Small intestine (tissue), 7 donors: ENCODE results near the gene C1QTNF12. TPM values are rescaled to one million over a fixed set of nuclear protein-coding genes. Genes with fewer than 3 reads are reported as not detected.

Experiments
- DNase-seq, 2 donors: peaks; one replicate each; pipeline versions ENCODE4 v3.0.0 to v3.0.0-alpha.2; 2013
- FAIRE-seq: peaks from 2 replicates; lab custom pipeline; 2012; peaks lifted over from hg19 to GRCh38; lab: Jason Lieb, UNC
- H3K27ac ChIP-seq, 3 donors: one replicate each; pipeline ENCODE4 v1.5.1; 2013; ENCODE audit warnings: low read length in 2 of 3, mild to moderate bottlenecking in 2 of 3, control low read depth in 1 of 3, inconsistent platforms in 1 of 3, low read depth in 1 of 3, moderate library complexity in 1 of 3
- H3K27me3 ChIP-seq, 3 donors: one replicate each; pipeline ENCODE4 v1.6.1; 2013; ENCODE audit warnings: low read length in 3 of 3, inconsistent platforms in 1 of 3; ENCODE audit not compliant: control insufficient read depth in 3 of 3, insufficient read depth in 3 of 3
- H3K36me3 ChIP-seq, 3 donors: one replicate each; pipeline ENCODE4 v1.6.1; 2013; ENCODE audit warnings: low read length in 3 of 3, inconsistent platforms in 1 of 3, low read depth in 1 of 3, mild to moderate bottlenecking in 1 of 3, moderate library complexity in 1 of 3; ENCODE audit not compliant: control insufficient read depth in 3 of 3, insufficient read depth in 2 of 3
- H3K4me1 ChIP-seq, 3 donors: one replicate each; pipeline ENCODE4 v1.6.1; 2013; ENCODE audit warnings: low read length in 2 of 3, inconsistent platforms in 1 of 3, low read depth in 1 of 3, mild to moderate bottlenecking in 1 of 3, moderate library complexity in 1 of 3; ENCODE audit not compliant: control insufficient read depth in 3 of 3, insufficient read depth in 2 of 3
- H3K4me3 ChIP-seq, 3 donors: one replicate each; pipeline ENCODE4 v1.5.1; 2013; ENCODE audit warnings: low read length in 3 of 3, control low read depth in 1 of 3, inconsistent platforms in 1 of 3, low read depth in 1 of 3, mild to moderate bottlenecking in 1 of 3, moderate library complexity in 1 of 3
- H3K9me3 ChIP-seq, 2 donors: one replicate each; pipeline ENCODE4 v1.6.1; 2013; ENCODE audit warnings: low read depth in 1 of 2, low read length in 1 of 2; ENCODE audit not compliant: control insufficient read depth in 2 of 2, insufficient read depth in 1 of 2
- WGBS, 3 donors: extraction: QIAGEN DNeasy Blood & Tissue Kit; methylation state at CpG; one replicate each; pipeline ENCODE4 v1.1.7; 2013; 5-methylcytosine and 5-hydroxymethylcytosine counted together
- polyA plus RNA-seq, 4 donors: library from polyadenylated mRNA; stranded (reverse) in 3 of 4; unstranded in 1 of 4; fragments of 200-250 nt in 3 of 4; fragments of 120-200 nt in 1 of 4; gene quantifications; one replicate each; pipeline versions ENCODE4 v1.2.1 to v1.2.3, GENCODE V29; 2013
- donor health status: healthy with polysubstance abuse.
- donor health status: control.
- donor health status: control.
- donor health status: Bipolar disorder and iron deficiency.
- donor health status: healthy.

Gene C1QTNF12
- polyA plus RNA-seq, 4 donors, result 10.6 to 203 (median 98.5) TPM

DNA sequence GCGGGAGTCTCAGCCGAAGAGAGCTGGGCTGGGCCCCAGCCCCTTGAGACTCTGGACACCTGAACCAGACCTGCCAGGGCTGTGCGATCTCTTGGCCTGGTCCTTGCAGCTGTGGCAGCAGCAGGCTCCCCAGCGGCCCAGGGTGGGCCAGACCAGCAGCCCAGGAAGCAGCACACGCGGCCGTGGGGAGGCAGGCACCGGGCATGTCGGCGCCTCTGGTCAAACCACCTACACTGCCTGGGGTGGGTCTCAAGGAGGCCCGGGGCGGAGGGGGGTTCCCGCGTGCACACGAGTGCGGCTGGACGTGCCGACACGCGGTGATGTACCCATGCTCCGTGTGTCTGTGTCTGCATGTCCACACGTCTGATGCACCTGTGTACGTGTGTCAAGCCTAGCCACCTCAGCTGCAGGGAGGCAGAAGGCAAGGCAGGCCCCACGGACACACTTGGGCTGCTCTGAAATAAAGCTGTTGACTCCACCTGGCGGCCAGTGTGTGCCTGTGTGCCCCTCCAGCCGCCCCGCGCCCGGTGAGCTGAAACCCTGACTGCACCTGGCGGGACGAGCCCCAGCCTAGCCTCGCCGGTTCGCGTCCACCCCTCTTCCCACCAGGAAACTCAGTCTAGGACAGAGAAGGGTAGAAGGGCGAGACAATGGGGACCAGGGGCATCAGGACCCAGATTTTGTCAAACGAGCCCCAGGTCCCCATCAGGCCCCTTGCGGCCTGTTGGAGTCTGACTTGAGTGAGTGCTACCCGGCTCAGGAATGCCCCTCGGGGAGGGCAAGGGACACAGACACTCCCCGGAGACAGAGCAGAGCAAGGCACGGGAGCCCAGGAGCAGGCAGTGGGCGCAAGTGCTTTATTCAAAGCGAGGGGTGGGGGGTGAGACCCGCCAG is 45.3 kb upstream of the C1QTNF12 start:
- H3K36me3 ChIP-seq, result peaks cover 0 to 40% (median 4%) of the 10 kb centered on the region in 3 donors
- H3K27me3 ChIP-seq, result peaks cover 0 to 9% (median 4%) of the 10 kb centered on the region in 3 donors
- H3K4me3 ChIP-seq, result no peak overlapping the region
- 17 to 43% (median 28%) methylated on average over 35 to 45 of the region's 45 CpGs for WGBS, 3 donors
- H3K4me1 ChIP-seq, result peaks cover 0 to 19% (median 0%) of the 10 kb centered on the region in 3 donors
- no peak for FAIRE-seq
- H3K9me3 ChIP-seq, result no peaks in the 10 kb centered on the region
- DNase-seq, result peak; percentile 84 to 85
- H3K27ac ChIP-seq, result no peak overlapping the region

DNA sequence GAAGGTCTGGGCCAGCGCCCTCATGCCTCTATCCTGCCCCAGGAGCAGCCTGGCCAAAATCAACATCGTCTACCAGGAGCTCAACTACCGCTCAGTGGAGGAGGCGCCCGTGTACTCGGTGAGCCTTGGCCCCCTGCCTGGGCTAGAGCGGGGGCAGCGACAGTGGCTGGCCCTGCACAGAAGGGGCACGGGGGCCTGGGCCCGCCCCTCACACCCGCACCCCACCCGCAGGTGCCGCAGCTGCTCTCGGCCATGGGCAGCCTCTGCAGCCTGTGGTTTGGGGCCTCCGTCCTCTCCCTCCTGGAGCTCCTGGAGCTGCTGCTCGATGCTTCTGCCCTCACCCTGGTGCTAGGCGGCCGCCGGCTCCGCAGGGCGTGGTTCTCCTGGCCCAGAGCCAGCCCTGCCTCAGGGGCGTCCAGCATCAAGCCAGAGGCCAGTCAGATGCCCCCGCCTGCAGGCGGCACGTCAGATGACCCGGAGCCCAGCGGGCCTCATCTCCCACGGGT is 44.6 kb upstream of the C1QTNF12 start:
- Histone ChIP-seq H3K9me3 (no peaks in the 10 kb centered on the region), H3K4me3 (no peak overlapping the region), H3K27me3 (peaks cover 0 to 14% (median 4%) of the 10 kb centered on the region in 3 donors), H3K4me1 (peaks cover 0 to 19% (median 0%) of the 10 kb centered on the region in 3 donors), H3K36me3 (peaks cover 0 to 33% (median 4%) of the 10 kb centered on the region in 3 donors), H3K27ac (no peak overlapping the region)
- FAIRE-seq (no peak), DNase-seq (peak; percentile 33 to 49)
- WGBS, 3 donors, result 11 to 45% (median 27%) methylated on average over 25 to 28 of the region's 28 CpGs

DNA sequence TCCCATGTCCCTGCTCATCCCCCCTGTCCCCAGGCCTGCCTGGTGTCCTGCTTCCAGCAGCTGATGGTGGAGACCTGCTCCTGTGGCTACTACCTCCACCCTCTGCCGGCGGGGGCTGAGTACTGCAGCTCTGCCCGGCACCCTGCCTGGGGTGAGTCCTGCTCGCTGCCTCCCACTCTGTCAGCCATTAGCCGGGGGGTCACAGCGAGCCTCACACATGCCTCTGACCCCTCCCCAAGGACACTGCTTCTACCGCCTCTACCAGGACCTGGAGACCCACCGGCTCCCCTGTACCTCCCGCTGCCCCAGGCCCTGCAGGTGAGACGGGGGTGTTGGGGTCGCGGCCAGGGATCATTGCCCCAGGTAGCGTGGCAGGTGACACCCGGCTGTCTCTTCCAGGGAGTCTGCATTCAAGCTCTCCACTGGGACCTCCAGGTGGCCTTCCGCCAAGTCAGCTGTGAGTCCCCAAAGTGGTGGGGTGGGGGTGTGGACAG is 43.8 kb upstream of the C1QTNF12 start:
- no peak overlapping the region for H3K4me3 ChIP-seq
- FAIRE-seq, result no peak

DNA sequence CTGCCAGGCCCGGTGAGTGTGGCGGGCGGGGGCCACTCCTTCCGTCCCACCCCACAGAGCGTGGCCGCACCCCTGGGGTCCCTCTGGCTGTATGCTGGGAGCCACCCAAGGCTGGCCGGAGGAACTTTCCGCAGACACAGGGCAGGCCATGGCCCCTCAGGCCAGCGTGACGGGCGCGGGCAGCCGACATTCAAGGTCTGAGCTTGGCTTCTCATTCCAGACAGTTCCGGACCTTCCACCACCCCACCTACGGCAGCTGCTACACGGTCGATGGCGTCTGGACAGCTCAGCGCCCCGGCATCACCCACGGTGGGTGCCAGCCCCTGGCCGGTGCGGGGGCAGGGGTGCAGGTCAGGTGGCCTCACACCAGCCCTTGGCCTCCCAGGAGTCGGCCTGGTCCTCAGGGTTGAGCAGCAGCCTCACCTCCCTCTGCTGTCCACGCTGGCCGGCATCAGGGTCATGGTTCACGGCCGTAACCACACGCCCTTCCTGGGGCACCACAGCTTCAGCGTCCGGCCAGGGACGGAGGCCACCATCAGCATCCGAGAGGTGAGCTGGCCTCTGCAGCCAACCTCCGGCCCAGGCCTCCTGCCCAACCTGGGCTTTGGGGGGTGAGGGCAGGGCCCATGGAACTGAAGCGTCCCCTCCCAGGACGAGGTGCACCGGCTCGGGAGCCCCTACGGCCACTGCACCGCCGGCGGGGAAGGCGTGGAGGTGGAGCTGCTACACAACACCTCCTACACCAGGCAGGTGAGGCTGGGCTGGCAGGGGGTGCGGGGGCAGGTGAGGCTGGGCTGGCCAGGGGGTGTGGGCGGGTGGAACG is 41.0 kb upstream of the C1QTNF12 start:
- Histone ChIP-seq H3K9me3 (no peaks in the 10 kb centered on the region), H3K4me3 (no peak overlapping the region), H3K27ac (no peak overlapping the region), H3K27me3 (peaks cover 0 to 15% (median 4%) of the 10 kb centered on the region in 3 donors), H3K36me3 (peaks cover 0 to 6% (median 0%) of the 10 kb centered on the region in 3 donors), H3K4me1 (peaks cover 0 to 24% (median under 1%) of the 10 kb centered on the region in 3 donors)
- no peak for FAIRE-seq
- no peak for DNase-seq
- 51 to 79% (median 62%) methylated on average over 36 to 46 of the region's 46 CpGs for whole genome bisulfite sequencing, 3 donors

More for the DNA sequence above, 43.8 kb upstream of the C1QTNF12 start:
- peak; percentile 67 to 71 for DNase-seq
- peaks cover 0 to 15% (median 4%) of the 10 kb centered on the region in 3 donors for H3K27me3 ChIP-seq
- no peaks in the 10 kb centered on the region for H3K9me3 ChIP-seq
- WGBS, 3 donors, result 35 to 47% (median 40%) methylated on average over 15 of the region's 15 CpGs
- H3K27ac ChIP-seq, result no peak overlapping the region
- peaks cover 0 to 25% (median 0%) of the 10 kb centered on the region in 3 donors for H3K36me3 ChIP-seq
- peaks cover 0 to 23% (median 0%) of the 10 kb centered on the region in 3 donors for H3K4me1 ChIP-seq

DNA sequence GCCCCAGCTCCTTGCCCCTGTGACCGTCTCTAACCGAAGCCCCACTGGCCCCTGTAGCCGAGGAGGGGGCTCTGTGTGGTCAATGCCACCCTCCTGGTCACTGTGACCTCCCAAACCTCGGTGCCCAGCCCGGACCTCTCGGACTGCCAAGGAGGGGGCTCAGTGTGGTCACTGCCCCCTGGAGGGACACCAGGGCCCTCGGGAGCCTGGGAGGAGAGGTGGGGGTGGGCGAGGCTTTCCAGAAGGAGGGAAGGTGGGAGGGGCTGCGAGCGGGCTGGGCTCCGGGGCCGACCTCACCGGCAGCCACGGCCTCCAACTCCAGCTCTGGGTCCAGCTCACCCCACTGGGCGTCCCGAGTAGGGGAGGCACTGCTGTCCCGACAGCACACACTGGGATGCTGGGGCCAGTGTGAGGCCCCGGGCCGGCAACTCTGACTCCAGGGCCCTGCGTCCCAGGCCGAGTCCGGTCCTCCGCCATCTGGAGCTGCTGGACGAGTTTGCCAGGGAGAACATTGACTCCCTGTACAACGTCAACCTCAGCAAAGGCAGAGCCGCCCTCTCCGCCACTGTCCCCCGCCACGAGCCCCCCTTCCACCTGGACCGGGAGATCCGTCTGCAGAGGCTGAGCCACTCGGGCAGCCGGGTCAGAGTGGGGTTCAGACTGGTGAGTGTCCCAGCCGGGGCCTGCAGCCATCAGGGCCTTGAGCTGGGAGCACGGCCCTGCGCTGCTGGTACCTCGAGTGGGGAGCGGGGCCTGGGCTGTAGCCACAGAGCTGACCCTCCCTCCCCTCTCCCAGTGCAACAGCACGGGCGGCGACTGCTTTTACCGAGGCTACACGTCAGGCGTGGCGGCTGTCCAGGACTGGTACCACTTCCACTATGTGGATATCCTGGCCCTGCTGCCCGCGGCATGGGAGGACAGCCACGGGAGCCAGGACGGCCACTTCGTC is 40.1 kb upstream of the C1QTNF12 start:
- H3K27me3 ChIP-seq, result peaks cover 0 to 15% (median 4%) of the 10 kb centered on the region in 3 donors
- no peak for DNase-seq
- 53 to 66% (median 55%) methylated on average over 42 to 50 of the region's 50 CpGs for WGBS, 3 donors
- H3K27ac ChIP-seq, result no peak overlapping the region
- H3K4me3 ChIP-seq, result no peak overlapping the region
- FAIRE-seq, result no peak
- no peaks in the 10 kb centered on the region for H3K9me3 ChIP-seq
- H3K4me1 ChIP-seq, result peaks cover 0 to 27% (median 3%) of the 10 kb centered on the region in 3 donors
- H3K36me3 ChIP-seq, result no peaks in the 10 kb centered on the region

DNA sequence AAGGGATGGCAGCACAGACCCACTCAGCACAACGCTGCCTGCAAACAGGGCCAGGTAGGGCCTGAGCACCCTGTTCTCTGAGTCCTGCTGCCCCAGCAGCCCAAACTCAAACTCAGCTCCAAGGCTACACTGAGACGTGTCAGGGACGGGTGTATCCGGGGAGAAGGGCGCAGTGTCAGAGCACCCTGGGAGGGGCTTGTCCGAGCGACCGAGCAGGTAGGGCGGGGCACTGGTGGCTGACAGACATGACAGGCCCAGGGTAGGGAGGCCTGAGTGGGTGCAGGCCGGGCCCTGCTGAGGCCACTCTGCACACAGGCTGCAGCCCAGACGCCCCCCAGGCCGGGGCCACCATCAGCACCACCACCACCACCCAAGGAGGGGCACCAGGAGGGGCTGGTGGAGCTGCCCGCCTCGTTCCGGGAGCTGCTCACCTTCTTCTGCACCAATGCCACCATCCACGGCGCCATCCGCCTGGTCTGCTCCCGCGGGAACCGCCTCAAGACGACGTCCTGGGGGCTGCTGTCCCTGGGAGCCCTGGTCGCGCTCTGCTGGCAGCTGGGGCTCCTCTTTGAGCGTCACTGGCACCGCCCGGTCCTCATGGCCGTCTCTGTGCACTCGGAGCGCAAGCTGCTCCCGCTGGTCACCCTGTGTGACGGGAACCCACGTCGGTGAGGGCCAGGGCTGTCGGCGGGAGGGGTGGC is 39.2 kb upstream of the C1QTNF12 start:
- Histone ChIP-seq H3K9me3 (no peaks in the 10 kb centered on the region), H3K36me3 (no peaks in the 10 kb centered on the region), H3K27me3 (peaks cover 0 to 15% (median 4%) of the 10 kb centered on the region in 3 donors), H3K4me3 (no peak overlapping the region), H3K4me1 (peaks cover 2 to 28% (median 3%) of the 10 kb centered on the region in 3 donors), H3K27ac (no peak overlapping the region)
- WGBS, 3 donors, result 23 to 64% (median 29%) methylated on average over 29 to 37 of the region's 37 CpGs
- no peak for FAIRE-seq
- peak in 1 of 2 donors; percentile 53 for DNase-seq

DNA sequence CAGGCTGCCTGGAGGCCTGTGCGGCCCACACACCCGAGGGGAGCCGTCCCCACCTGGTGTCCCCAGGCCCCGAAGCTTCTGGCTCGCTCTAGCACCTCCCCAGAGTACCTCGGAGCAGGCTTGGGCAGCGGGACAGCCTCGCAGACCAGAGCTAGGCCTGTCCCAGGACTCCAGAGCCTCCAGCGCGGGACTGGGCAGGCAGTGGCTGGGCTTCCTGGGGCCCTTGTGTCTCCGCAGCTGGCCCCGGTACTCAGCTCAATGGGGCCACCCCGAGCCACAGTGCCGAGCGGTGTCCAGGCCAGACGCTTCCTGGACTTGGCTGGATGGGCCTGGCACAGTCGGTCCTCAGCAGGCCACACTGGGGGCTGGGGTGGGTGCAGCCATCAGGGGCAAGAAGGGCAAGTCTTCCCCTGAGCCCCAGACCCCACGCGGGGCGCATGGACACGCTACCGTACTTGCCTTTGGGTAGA is 38.6 kb upstream of the C1QTNF12 start:
- no peaks in the 10 kb centered on the region for H3K36me3 ChIP-seq
- H3K4me1 ChIP-seq, result peaks cover 2 to 26% (median 3%) of the 10 kb centered on the region in 3 donors
- FAIRE-seq (no peak), DNase-seq (no peak)
- H3K4me3 ChIP-seq, result no peak overlapping the region
- H3K9me3 ChIP-seq, result no peaks in the 10 kb centered on the region
- WGBS, 3 donors, result 92 to 94% (median 92%) methylated on average over 22 of the region's 22 CpGs
- H3K27me3 ChIP-seq, result peaks cover 0 to 15% (median 4%) of the 10 kb centered on the region in 3 donors
- no peak overlapping the region for H3K27ac ChIP-seq
